ENCODE measurements around the gene NELFE.
A peak's percentile ranks its signal among the peaks of the same experiment; 100 is the strongest.

Gene NELFE

GRCh38 chr6:31972709-31973350 lies 14.1 kb upstream of the NELFE start:
- no peak for DNase-seq

GRCh38 chr6:31971993-31972708 lies 13.4 kb upstream of the NELFE start, which contains the start of gene DXO:
TSS of gene DXO (minus strand) at chr6:31972138. CDS start at chr6:31971675, 463 bp downstream.
- peak; percentile 99 for DNase-seq

GRCh38 chr6:31971279-31971992 lies 12.7 kb upstream of the NELFE start:
- DNase-seq: no peak

- peak; percentile 59 for DNase-seq
Observed at GRCh38 chr6:31970604-31971271, 12.0 kb upstream of the NELFE start.

GRCh38 chr6:31969712-31970603 lies 11.2 kb upstream of the NELFE start:
- no peak for DNase-seq

- DNase-seq: no peak
Observed at GRCh38 chr6:31968791-31969711, 10.3 kb upstream of the NELFE start.

GRCh38 chr6:31968326-31968725 lies 9.6 kb upstream of the NELFE start:
- DNase-seq: no peak

- DNase-seq: no peak
Observed at GRCh38 chr6:31967926-31968320, 9.2 kb upstream of the NELFE start.

- DNase-seq: no peak
Observed at GRCh38 chr6:31966997-31967925, 8.5 kb upstream of the NELFE start.

- DNase-seq: no peak
Observed at GRCh38 chr6:31966506-31966905, 7.7 kb upstream of the NELFE start.

GRCh38 chr6:31965700-31966099 lies 6.9 kb upstream of the NELFE start:
- DNase-seq: no peak

- DNase-seq: no peak
Observed at GRCh38 chr6:31963921-31964320, 5.2 kb upstream of the NELFE start.

GRCh38 chr6:31961616-31962015 lies 2.8 kb upstream of the NELFE start:
- no peak for DNase-seq

GRCh38 chr6:31958412-31958740 lies 395 bp downstream of the NELFE start:
- no peak for DNase-seq

GRCh38 chr6:31956796-31957195 lies 2.0 kb downstream of the NELFE start:
- DNase-seq: no peak

GRCh38 chr6:31954511-31954910 lies 4.3 kb downstream of the NELFE start:
- DNase-seq: no peak

- DNase-seq: no peak
Observed at GRCh38 chr6:31952890-31953289, 5.9 kb downstream of the NELFE start.

- DNase-seq: peak; percentile 20
Observed at GRCh38 chr6:31952140-31952805, 6.5 kb downstream of the NELFE start.

GRCh38 chr6:31949926-31950548 lies 8.7 kb downstream of the NELFE start:
- no peak for DNase-seq

Data from DMS79 treated with DMSO at 0.1 percent for 48 hours (cell line).